Breast epithelium (tissue), 4 donors: ENCODE results near the gene ZSWIM3. TPM values are rescaled to one million over a fixed set of nuclear protein-coding genes. Genes with fewer than 3 reads are reported as not detected.
A peak's percentile ranks its signal among the peaks of the same experiment; 100 is the strongest.

Experiments
- DNase-seq, 2 donors: peaks; one replicate each; pipeline ENCODE4 v3.0.0-alpha.2; 2019; ENCODE audit warnings: low spot score in 2 of 2
- H3K27ac ChIP-seq, 2 donors: fragments of 200-600 bp; sonication (generic) in 1 of 2; one replicate each; pipeline ENCODE4 v1.5.1; 2016 to 2019; ENCODE audit warnings: mild to moderate bottlenecking in 1 of 2
- H3K27me3 ChIP-seq, 2 donors: fragments of 200-600 bp; sonication (generic) in 1 of 2; one replicate each; pipeline versions ENCODE4 v1.5.1 to v1.6.0; 2017 to 2019; ENCODE audit warnings: control low read depth in 1 of 2, mild to moderate bottlenecking in 1 of 2
- H3K36me3 ChIP-seq: fragments of 200-600 bp; one replicate; pipeline ENCODE4 v1.5.1; 2019
- H3K4me1 ChIP-seq, 2 donors: fragments of 200-600 bp; sonication (generic); one replicate each; pipeline ENCODE4 v1.5.1; 2016 to 2019; ENCODE audit warnings: control low read depth in 1 of 2
- H3K4me3 ChIP-seq, 3 donors: fragments of 200-600 bp; sonication (generic); 1 replicate in 2 of 3; 2 replicates in 1 of 3; pipeline ENCODE4 v1.5.1; 2016 to 2019; ENCODE audit warnings: mild to moderate bottlenecking in 3 of 3, moderate library complexity in 2 of 3
- H3K9me3 ChIP-seq, 2 donors: fragments of 200-600 bp; sonication (generic) in 1 of 2; one replicate each; pipeline ENCODE4 v1.5.1; 2016 to 2019; ENCODE audit warnings: control low read depth in 1 of 2
- POLR2A ChIP-seq: fragments of 450-650 bp; IDR thresholded peaks from one replicate; pipeline ENCODE4 v1.6.1; 2016; ENCODE audit warnings: antibody characterized with exemption, mild to moderate bottlenecking, moderate library complexity
- POLR2AphosphoS5 ChIP-seq, 3 donors: sonication (generic); formaldehyde crosslinking; IDR thresholded peaks; one replicate each; pipeline ENCODE4 v1.6.1; 2017; ENCODE audit warnings: antibody characterized with exemption in 3 of 3
- intact Hi-C: fragments of 100-400 bp; cut with DNase I; formaldehyde crosslinking; loops from one replicate; pipeline ENCODE4 v1.15.1; 2023; ENCODE audit warnings: low total_unique reads
- total RNA-seq, 3 donors: library from RNA; depleted of rRNA; stranded (reverse); fragments of >200 nt; gene quantifications; one replicate each; pipeline ENCODE4 v1.1.0, GENCODE V29; 2016
- TF ChIP-seq, protein P1 (sequence below), 3 donors: fragments of 450-650 bp; IDR thresholded peaks; one replicate each; pipeline ENCODE4 v1.5.1; 2016 to 2017; ENCODE audit warnings: antibody characterized with exemption in 3 of 3, mild to moderate bottlenecking in 3 of 3, moderate library complexity in 3 of 3

The ZSWIM3 gene
- total RNA-seq, 3 donors from 2014 or later = 1.9 to 5.4 (median 4.9) TPM

DNA sequence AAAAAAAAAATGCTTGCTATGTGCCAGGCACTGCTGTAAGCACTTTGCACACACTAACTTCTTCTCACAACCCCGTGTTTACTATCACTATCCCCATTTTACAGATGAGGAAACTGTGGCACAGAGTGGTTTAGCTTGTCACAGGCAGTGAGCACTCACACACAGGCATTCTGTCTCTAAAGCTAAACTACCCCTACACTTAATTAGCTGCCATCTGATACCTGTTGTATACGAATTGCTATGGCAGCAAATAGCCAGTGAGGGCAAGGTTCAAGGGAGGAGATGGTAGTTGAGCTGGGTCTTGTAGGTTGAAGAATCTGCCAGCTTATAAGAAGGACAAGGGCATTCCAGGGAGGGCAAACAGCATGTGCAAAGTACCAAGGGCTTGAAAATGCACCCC lies 35.5 kb upstream of the ZSWIM3 start:
- Histone ChIP-seq H3K36me3 (no peaks in the 10 kb centered on the region), H3K27me3 (peaks cover 0 to 20% of the 10 kb centered on the region in 2 donors), H3K27ac (no peak overlapping the region), H3K4me1 (peaks cover 0 to 4% of the 10 kb centered on the region in 2 donors), H3K4me3 (no peak overlapping the region), H3K9me3 (no peaks in the 10 kb centered on the region)
- TF ChIP-seq POLR2A = no peak
- no peak for TF ChIP-seq POLR2AphosphoS5 (IDR thresholded peaks at IDR 0.05)
- TF ChIP-seq, protein P1, sequence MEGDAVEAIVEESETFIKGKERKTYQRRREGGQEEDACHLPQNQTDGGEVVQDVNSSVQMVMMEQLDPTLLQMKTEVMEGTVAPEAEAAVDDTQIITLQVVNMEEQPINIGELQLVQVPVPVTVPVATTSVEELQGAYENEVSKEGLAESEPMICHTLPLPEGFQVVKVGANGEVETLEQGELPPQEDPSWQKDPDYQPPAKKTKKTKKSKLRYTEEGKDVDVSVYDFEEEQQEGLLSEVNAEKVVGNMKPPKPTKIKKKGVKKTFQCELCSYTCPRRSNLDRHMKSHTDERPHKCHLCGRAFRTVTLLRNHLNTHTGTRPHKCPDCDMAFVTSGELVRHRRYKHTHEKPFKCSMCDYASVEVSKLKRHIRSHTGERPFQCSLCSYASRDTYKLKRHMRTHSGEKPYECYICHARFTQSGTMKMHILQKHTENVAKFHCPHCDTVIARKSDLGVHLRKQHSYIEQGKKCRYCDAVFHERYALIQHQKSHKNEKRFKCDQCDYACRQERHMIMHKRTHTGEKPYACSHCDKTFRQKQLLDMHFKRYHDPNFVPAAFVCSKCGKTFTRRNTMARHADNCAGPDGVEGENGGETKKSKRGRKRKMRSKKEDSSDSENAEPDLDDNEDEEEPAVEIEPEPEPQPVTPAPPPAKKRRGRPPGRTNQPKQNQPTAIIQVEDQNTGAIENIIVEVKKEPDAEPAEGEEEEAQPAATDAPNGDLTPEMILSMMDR (IDR thresholded peaks at IDR 0.05) = no peak
- intact Hi-C loops = no loop called here
- DNase-seq = no peak

DNA sequence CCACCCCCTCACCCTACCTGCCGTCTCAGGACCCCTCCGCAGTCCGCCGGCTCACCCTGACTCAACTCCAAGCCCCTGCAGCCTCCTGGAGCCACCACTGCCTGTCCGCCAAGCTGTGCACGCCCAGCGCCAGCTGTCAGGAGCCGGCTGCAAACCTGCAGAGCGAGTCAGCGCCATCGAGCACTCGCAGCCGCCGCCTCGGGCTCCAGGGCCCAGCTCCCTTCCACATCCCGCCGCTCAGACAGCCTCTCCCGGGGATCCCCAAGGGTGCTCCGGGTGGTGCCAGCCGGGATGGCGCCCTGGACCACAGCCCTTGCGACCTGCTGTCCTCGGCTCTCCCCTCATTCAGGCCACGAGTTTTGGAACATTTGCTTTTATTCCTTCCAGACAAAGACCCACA lies 34.6 kb upstream of the ZSWIM3 start:
- intact Hi-C loops = no loop called here
- H3K4me1 ChIP-seq = peaks cover 0 to 4% of the 10 kb centered on the region in 2 donors
- no peaks in the 10 kb centered on the region for H3K36me3 ChIP-seq
- TF ChIP-seq POLR2AphosphoS5 (IDR thresholded peaks at IDR 0.05) (no peak), POLR2A (no peak)
- TF ChIP-seq, protein P1 (IDR thresholded peaks at IDR 0.05) = no peak
- peak in 1 of 2 donors; percentile 69 for DNase-seq
- H3K4me3 ChIP-seq = peak overlapping the region in 1 of 3 donors; percentile 47
- no peak overlapping the region for H3K27ac ChIP-seq
- H3K27me3 ChIP-seq = peaks cover 0 to 20% of the 10 kb centered on the region in 2 donors
- H3K9me3 ChIP-seq = no peaks in the 10 kb centered on the region

DNA sequence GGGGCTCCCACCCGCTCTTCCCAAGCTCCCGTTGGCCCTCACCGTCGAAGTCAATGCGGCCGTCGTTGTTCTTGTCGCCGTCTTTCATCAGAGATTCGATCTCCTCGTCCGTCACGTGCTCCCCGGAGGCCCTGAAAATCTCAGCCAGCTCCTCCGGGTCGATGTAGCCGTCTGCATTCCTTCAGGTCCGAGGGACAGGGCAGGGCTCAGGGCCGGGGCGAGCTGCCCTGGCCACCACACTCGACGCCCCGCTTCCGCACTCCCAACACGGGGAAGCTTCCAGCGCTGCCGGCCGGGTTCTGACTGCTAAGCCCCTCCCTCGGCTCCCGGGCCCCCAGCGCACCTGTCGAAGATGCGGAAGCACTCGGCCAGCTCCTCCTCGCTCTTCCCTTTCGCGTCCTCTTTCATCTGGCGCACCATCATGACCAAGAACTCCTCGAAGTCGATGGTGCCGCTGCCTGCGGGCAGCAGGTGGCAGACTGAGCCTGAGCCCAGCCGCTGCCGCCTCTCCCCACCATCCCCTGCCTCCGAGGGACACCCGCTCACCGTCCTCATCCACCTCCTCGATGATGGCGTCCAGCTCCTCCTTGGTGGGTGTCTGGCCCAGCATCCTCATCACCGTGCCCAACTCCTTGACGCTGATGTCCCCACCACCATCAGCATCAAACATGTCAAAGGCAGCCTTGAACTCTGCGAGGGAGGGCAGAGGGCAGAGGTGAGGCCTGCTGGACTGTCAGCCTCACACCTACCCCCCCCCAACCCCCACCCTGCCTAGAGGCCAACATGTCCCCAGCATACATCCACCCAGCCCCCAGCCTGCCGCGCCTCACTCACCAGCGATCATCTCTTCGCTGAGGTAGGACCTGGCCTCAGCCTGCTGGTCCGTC lies 33.2 kb upstream of the ZSWIM3 start:
- intact Hi-C loops = no loop called here
- no peak for DNase-seq

DNA sequence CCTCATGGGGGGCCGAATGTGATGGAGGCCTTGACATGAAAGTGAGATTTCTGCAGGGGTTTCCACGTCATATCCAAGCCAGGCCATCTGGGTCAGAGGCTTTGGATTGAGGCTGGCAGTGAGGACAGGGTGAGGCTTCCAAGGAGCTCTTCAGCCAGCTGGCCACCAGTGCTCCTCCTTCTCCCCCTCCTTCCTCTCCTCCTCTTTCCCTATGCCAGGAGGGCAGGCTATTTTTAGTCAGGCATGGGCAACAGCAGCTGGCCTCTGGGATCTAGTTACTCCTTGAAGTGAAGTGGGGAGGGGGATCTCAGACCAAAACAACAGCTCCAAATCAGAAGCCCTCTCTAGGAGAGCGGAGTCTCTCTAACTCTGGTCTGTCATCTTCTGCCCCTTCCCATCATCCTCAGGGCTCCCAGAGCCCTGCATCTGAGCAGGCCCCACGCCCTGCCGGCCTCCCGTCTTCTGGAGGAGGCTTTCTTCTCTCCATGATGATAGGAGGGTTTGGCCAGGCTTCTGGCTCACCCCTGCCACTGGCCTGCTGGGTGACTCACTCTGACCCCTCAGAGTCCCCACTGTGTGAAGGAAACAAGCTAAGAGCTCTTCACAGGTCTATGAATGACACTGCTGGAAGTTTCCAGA lies 30.9 kb upstream of the ZSWIM3 start:
- TF ChIP-seq POLR2AphosphoS5 (IDR thresholded peaks at IDR 0.05) (no peak), POLR2A (no peak)
- Histone ChIP-seq H3K9me3 (no peaks in the 10 kb centered on the region), H3K27ac (peak overlapping the region in 1 of 2 donors; percentile 63), H3K36me3 (no peaks in the 10 kb centered on the region), H3K4me3 (no peak overlapping the region), H3K4me1 (peaks cover 0 to 4% of the 10 kb centered on the region in 2 donors), H3K27me3 (peaks cover 0 to 20% of the 10 kb centered on the region in 2 donors)
- intact Hi-C loops = no loop called here
- DNase-seq = no peak

More for the DNA sequence above, 33.2 kb upstream of the ZSWIM3 start:
- TF ChIP-seq, protein P1 (IDR thresholded peaks at IDR 0.05) = no peak
- no peak for TF ChIP-seq POLR2AphosphoS5 (IDR thresholded peaks at IDR 0.05)
- no peak for TF ChIP-seq POLR2A
- Histone ChIP-seq H3K36me3 (no peaks in the 10 kb centered on the region), H3K4me1 (peaks cover 0 to 4% of the 10 kb centered on the region in 2 donors), H3K27me3 (peaks cover 0 to 20% of the 10 kb centered on the region in 2 donors), H3K9me3 (no peaks in the 10 kb centered on the region), H3K27ac (no peak overlapping the region), H3K4me3 (peak overlapping the region in 2 of 3 donors; percentile 29 to 61)

DNA sequence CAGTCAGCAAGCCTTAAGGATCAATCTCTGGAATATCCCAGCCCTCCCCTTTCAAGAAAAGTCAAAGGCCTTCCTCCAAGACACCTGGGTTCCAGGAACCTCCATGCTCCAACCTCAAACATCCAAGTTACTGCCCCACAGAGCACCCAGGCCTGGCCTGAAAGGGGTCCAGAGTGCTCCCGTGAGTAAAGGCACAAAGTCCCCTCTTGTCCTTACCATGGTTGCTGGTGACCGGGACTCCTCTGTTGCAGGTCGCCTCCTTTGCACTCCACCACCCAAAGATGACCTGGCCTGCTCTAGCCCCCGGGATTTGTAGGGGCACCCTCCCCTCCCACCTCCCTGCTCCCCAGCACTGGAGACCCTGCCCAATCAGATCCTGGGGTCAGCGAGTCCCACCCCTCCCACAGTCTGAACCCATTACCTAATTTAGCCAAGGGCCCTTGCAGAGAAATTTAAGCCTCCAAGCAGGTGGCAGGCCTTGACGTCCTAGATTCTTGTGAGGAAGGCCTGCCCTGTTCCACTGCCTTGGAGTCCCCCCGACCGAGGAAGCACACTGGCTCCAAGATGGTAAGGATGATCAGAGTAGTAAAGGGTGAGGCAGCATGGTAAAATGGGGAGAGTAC lies 30.3 kb upstream of the ZSWIM3 start, which contains the start of gene TNNC2:
TSS of gene TNNC2 (minus strand) at position 283 of the 623 bp plus-strand sequence. CDS start at position 219, 64 bp downstream.
- intact Hi-C loops = no loop called here
- H3K36me3 ChIP-seq = no peaks in the 10 kb centered on the region
- no peak within 1 kb of the TSS for H3K4me3 ChIP-seq
- H3K27me3 ChIP-seq = peaks cover 0 to 17% of the 10 kb centered on the region in 2 donors
- peak within 1 kb of the TSS in 1 of 2 donors; percentile 63 for H3K27ac ChIP-seq
- peaks cover 0 to 4% of the 10 kb centered on the region in 2 donors for H3K4me1 ChIP-seq
- no peak for DNase-seq
- TF ChIP-seq, protein P1 (IDR thresholded peaks at IDR 0.05) = no peak
- TF ChIP-seq POLR2AphosphoS5 (IDR thresholded peaks at IDR 0.05) (no peak), POLR2A (no peak)
- no peaks in the 10 kb centered on the region for H3K9me3 ChIP-seq
